Measurements from ENCODE around the gene CMAS.

- TF ChIP-seq CTCF (IDR thresholded peaks at IDR 0.05) (no peak), POLR2A (IDR thresholded peaks at IDR 0.05) (no peak), POLR2AphosphoS5 (IDR thresholded peaks at IDR 0.05) (no peak)
These were observed 10.6 kb downstream of the CMAS start for GRCh38 chr12:22056607-22057006.
